Progenitor cell of endocrine pancreas (in vitro differentiated cells): ENCODE measurements around the gene ASXL1. TPM values are rescaled to one million over a fixed set of nuclear protein-coding genes. Genes with fewer than 3 reads are reported as not detected.
A peak's percentile ranks its signal among the peaks of the same experiment; 100 is the strongest.

Source experiments
- DNase-seq: peaks from one replicate; pipeline ENCODE4 v3.0.0; 2021; ENCODE audit warnings: low spot score; ENCODE audit not compliant: unreplicated experiment
- H3K27ac Mint-ChIP-seq: 2 replicates; pipeline ENCODE4 v1.8.0; 2021; ENCODE audit warnings: mild to moderate bottlenecking, moderate library complexity, mixed read lengths
- H3K27me3 Mint-ChIP-seq: 2 replicates; pipeline ENCODE4 v1.8.0; 2021; ENCODE audit warnings: mixed read lengths
- H3K36me3 Mint-ChIP-seq: 2 replicates; pipeline ENCODE4 v1.8.0; 2022; ENCODE audit warnings: mixed read lengths; ENCODE audit not compliant: insufficient read depth
- H3K4me1 Mint-ChIP-seq: 2 replicates; pipeline ENCODE4 v1.8.0; 2021; ENCODE audit warnings: low read depth, mixed read lengths
- H3K4me3 Mint-ChIP-seq: 2 replicates; pipeline ENCODE4 v1.8.0; 2021; ENCODE audit warnings: low read depth, mild to moderate bottlenecking, moderate library complexity, mixed read lengths
- H3K9me3 Mint-ChIP-seq: 2 replicates; pipeline ENCODE4 v1.8.0; 2021; ENCODE audit warnings: low read depth, mixed read lengths
- CTCF ChIP-seq: fragments of 200-600 bp; sonication (generic); IDR thresholded peaks from one replicate; pipeline ENCODE4 v1.5.0; 2021; ENCODE audit warnings: antibody characterized with exemption, mild to moderate bottlenecking; ENCODE audit not compliant: unreplicated experiment
- total RNA-seq: library from RNA; stranded (reverse); gene quantifications from 2 replicates; pipeline ENCODE4 v1.2.1, GENCODE V29; 2021

ASXL1 gene
- total RNA-seq, 1 donor from 2014 or later, result 201 TPM

- no peaks in the 10 kb centered on the region for H3K36me3 Mint-ChIP-seq
- peak overlapping the region; percentile 96 for H3K27ac Mint-ChIP-seq
Observed at GRCh38 chr20:32360333-32360634, 2.2 kb downstream of the ASXL1 start.

GRCh38 chr20:32362901-32363364, 4.8 kb downstream of the ASXL1 start:
- no peak for DNase-seq
- H3K27ac Mint-ChIP-seq, result peak overlapping the region; percentile 67
- H3K4me3 Mint-ChIP-seq, result peak overlapping the region; percentile 1

More at GRCh38 chr20:32360333-32360634, 2.2 kb downstream of the ASXL1 start:
- no peak for DNase-seq
- Mint-ChIP-seq H3K9me3 (no peaks in the 10 kb centered on the region), H3K4me1 (peaks cover 48% of the 10 kb centered on the region), H3K4me3 (peak overlapping the region; percentile 88), H3K27me3 (no peaks in the 10 kb centered on the region)
- no peak for TF ChIP-seq CTCF

GRCh38 chr20:32363492-32363891, 5.4 kb downstream of the ASXL1 start:
- Mint-ChIP-seq H3K4me3 (no peak overlapping the region), H3K27me3 (no peaks in the 10 kb centered on the region), H3K36me3 (no peaks in the 10 kb centered on the region), H3K9me3 (no peaks in the 10 kb centered on the region), H3K27ac (peak overlapping the region; percentile 30), H3K4me1 (peaks cover 66% of the 10 kb centered on the region)
- no peak for TF ChIP-seq CTCF
- DNase-seq, result no peak

More at GRCh38 chr20:32362901-32363364, 4.8 kb downstream of the ASXL1 start:
- Mint-ChIP-seq H3K36me3 (no peaks in the 10 kb centered on the region), H3K9me3 (no peaks in the 10 kb centered on the region), H3K4me1 (peaks cover 61% of the 10 kb centered on the region), H3K27me3 (no peaks in the 10 kb centered on the region)
- no peak for TF ChIP-seq CTCF

- Mint-ChIP-seq H3K4me3 (no peak overlapping the region), H3K36me3 (no peaks in the 10 kb centered on the region), H3K27ac (peak overlapping the region; percentile 2), H3K27me3 (no peaks in the 10 kb centered on the region), H3K9me3 (no peaks in the 10 kb centered on the region), H3K4me1 (peaks cover 67% of the 10 kb centered on the region)
- no peak for TF ChIP-seq CTCF
- DNase-seq, result no peak
Observed at GRCh38 chr20:32364554-32365208, 6.5 kb downstream of the ASXL1 start.

GRCh38 chr20:32365564-32365963, 7.4 kb downstream of the ASXL1 start:
- TF ChIP-seq CTCF, result no peak
- no peak overlapping the region for H3K4me3 Mint-ChIP-seq
- DNase-seq, result no peak
- no peaks in the 10 kb centered on the region for H3K27me3 Mint-ChIP-seq
- peaks cover 4% of the 10 kb centered on the region for H3K36me3 Mint-ChIP-seq
- H3K9me3 Mint-ChIP-seq, result no peaks in the 10 kb centered on the region
- H3K27ac Mint-ChIP-seq, result no peak overlapping the region
- peaks cover 58% of the 10 kb centered on the region for H3K4me1 Mint-ChIP-seq
